Measurements from ENCODE around the gene STX1A.

The STX1A gene

GRCh38 chr7:73696372-73696771 lies 23.1 kb downstream of the STX1A start:
- no peak overlapping the region for H3K4me3 ChIP-seq (ENCODE audit: low read length)
- H3K9me3 ChIP-seq (replicated peaks; ENCODE audit: low read length) = no peaks in the 10 kb centered on the region
- no peak overlapping the region for H3K9ac ChIP-seq (ENCODE audit: low read depth, low read length)
- H3K27me3 ChIP-seq (ENCODE audit: control insufficient read depth, insufficient read depth, low read length) = no peaks in the 10 kb centered on the region
- H3K36me3 ChIP-seq (ENCODE audit: insufficient read depth, low read length) = peaks cover 84% of the 10 kb centered on the region
- no peak overlapping the region for H3K4me2 ChIP-seq (ENCODE audit: low read length)
- no peaks in the 10 kb centered on the region for H3K4me1 ChIP-seq (ENCODE audit: control insufficient read depth, insufficient read depth, low read length)

GRCh38 chr7:73690646-73691045 lies 28.8 kb downstream of the STX1A start:
- Histone ChIP-seq H3K27me3 (ENCODE audit: control insufficient read depth, insufficient read depth, low read length) (no peaks in the 10 kb centered on the region), H3K4me2 (ENCODE audit: low read length) (no peak overlapping the region), H3K36me3 (ENCODE audit: insufficient read depth, low read length) (peaks cover 66% of the 10 kb centered on the region), H3K4me1 (ENCODE audit: control insufficient read depth, insufficient read depth, low read length) (no peaks in the 10 kb centered on the region), H3K9me3 (replicated peaks; ENCODE audit: low read length) (no peaks in the 10 kb centered on the region), H3K4me3 (ENCODE audit: low read length) (no peak overlapping the region), H3K9ac (ENCODE audit: low read depth, low read length) (no peak overlapping the region)

- H3K4me2 ChIP-seq (ENCODE audit: low read length) = no peak overlapping the region
Observed at GRCh38 chr7:73688288-73688687, 31.2 kb downstream of the STX1A start.

GRCh38 chr7:73685311-73685710 lies 34.2 kb downstream of the STX1A start:
- no peak overlapping the region for H3K4me2 ChIP-seq (ENCODE audit: low read length)
- H3K9ac ChIP-seq (ENCODE audit: low read depth, low read length) = no peak overlapping the region
- peaks cover 22% of the 10 kb centered on the region for H3K4me1 ChIP-seq (ENCODE audit: control insufficient read depth, insufficient read depth, low read length)
- no peaks in the 10 kb centered on the region for H3K27me3 ChIP-seq (ENCODE audit: control insufficient read depth, insufficient read depth, low read length)
- H3K36me3 ChIP-seq (ENCODE audit: insufficient read depth, low read length) = peaks cover 23% of the 10 kb centered on the region
- H3K4me3 ChIP-seq (ENCODE audit: low read length) = no peak overlapping the region
- H3K9me3 ChIP-seq (replicated peaks; ENCODE audit: low read length) = no peaks in the 10 kb centered on the region

More at GRCh38 chr7:73688288-73688687, 31.2 kb downstream of the STX1A start:
- no peak overlapping the region for H3K4me3 ChIP-seq (ENCODE audit: low read length)
- H3K9me3 ChIP-seq (replicated peaks; ENCODE audit: low read length) = no peaks in the 10 kb centered on the region
- no peaks in the 10 kb centered on the region for H3K4me1 ChIP-seq (ENCODE audit: control insufficient read depth, insufficient read depth, low read length)
- no peaks in the 10 kb centered on the region for H3K27me3 ChIP-seq (ENCODE audit: control insufficient read depth, insufficient read depth, low read length)
- H3K9ac ChIP-seq (ENCODE audit: low read depth, low read length) = no peak overlapping the region
- peaks cover 48% of the 10 kb centered on the region for H3K36me3 ChIP-seq (ENCODE audit: insufficient read depth, low read length)

GRCh38 chr7:73683788-73684693 lies 35.4 kb downstream of the STX1A start:
- peaks cover 22% of the 10 kb centered on the region for H3K4me1 ChIP-seq (ENCODE audit: control insufficient read depth, insufficient read depth, low read length)
- peaks cover 23% of the 10 kb centered on the region for H3K36me3 ChIP-seq (ENCODE audit: insufficient read depth, low read length)
- no peaks in the 10 kb centered on the region for H3K9me3 ChIP-seq (replicated peaks; ENCODE audit: low read length)
- no peaks in the 10 kb centered on the region for H3K27me3 ChIP-seq (ENCODE audit: control insufficient read depth, insufficient read depth, low read length)
- peak overlapping the region; percentile 93 for H3K9ac ChIP-seq (ENCODE audit: low read depth, low read length)
- H3K4me2 ChIP-seq (ENCODE audit: low read length) = peak overlapping the region; percentile 92
- peak overlapping the region; percentile 98 for H3K4me3 ChIP-seq (ENCODE audit: low read length)

- Histone ChIP-seq H3K9ac (ENCODE audit: low read depth, low read length) (peak within 1 kb of the TSS; percentile 93), H3K4me2 (ENCODE audit: low read length) (peak within 1 kb of the TSS; percentile 97), H3K36me3 (ENCODE audit: insufficient read depth, low read length) (peaks cover 17% of the 10 kb centered on the region), H3K4me3 (ENCODE audit: low read length) (peak within 1 kb of the TSS; percentile 98), H3K4me1 (ENCODE audit: control insufficient read depth, insufficient read depth, low read length) (peaks cover 22% of the 10 kb centered on the region), H3K27me3 (ENCODE audit: control insufficient read depth, insufficient read depth, low read length) (no peaks in the 10 kb centered on the region), H3K9me3 (replicated peaks; ENCODE audit: low read length) (no peaks in the 10 kb centered on the region)
Observed at GRCh38 chr7:73683056-73683787, 36.2 kb downstream of the STX1A start, which contains the start of the genes BUD23 and DNAJC30. BUD23 (plus strand) TSS chr7:73683597; CDS start chr7:73683626, 29 bp downstream. DNAJC30 (minus strand) TSS chr7:73683453; CDS start chr7:73683423, 30 bp downstream.

- Histone ChIP-seq H3K27me3 (ENCODE audit: control insufficient read depth, insufficient read depth, low read length) (no peaks in the 10 kb centered on the region), H3K4me1 (ENCODE audit: control insufficient read depth, insufficient read depth, low read length) (peaks cover 22% of the 10 kb centered on the region), H3K4me3 (ENCODE audit: low read length) (peak overlapping the region; percentile 98), H3K4me2 (ENCODE audit: low read length) (peak overlapping the region; percentile 97), H3K9me3 (replicated peaks; ENCODE audit: low read length) (no peaks in the 10 kb centered on the region), H3K36me3 (ENCODE audit: insufficient read depth, low read length) (peaks cover 20% of the 10 kb centered on the region), H3K9ac (ENCODE audit: low read depth, low read length) (peak overlapping the region; percentile 93)
Observed at GRCh38 chr7:73682745-73683055, 36.8 kb downstream of the STX1A start.

- Histone ChIP-seq H3K36me3 (ENCODE audit: insufficient read depth, low read length) (peaks cover 7% of the 10 kb centered on the region), H3K4me3 (ENCODE audit: low read length) (peak overlapping the region; percentile 13)
Observed at GRCh38 chr7:73681031-73681430, 38.4 kb downstream of the STX1A start.

GRCh38 chr7:73680501-73680900 lies 39.0 kb downstream of the STX1A start:
- no peaks in the 10 kb centered on the region for H3K27me3 ChIP-seq (ENCODE audit: control insufficient read depth, insufficient read depth, low read length)
- H3K9ac ChIP-seq (ENCODE audit: low read depth, low read length) = no peak overlapping the region
- peaks cover 7% of the 10 kb centered on the region for H3K36me3 ChIP-seq (ENCODE audit: insufficient read depth, low read length)
- H3K9me3 ChIP-seq (replicated peaks; ENCODE audit: low read length) = no peaks in the 10 kb centered on the region
- no peak overlapping the region for H3K4me3 ChIP-seq (ENCODE audit: low read length)
- H3K4me2 ChIP-seq (ENCODE audit: low read length) = peak overlapping the region; percentile 97
- peaks cover 22% of the 10 kb centered on the region for H3K4me1 ChIP-seq (ENCODE audit: control insufficient read depth, insufficient read depth, low read length)

More at GRCh38 chr7:73681031-73681430, 38.4 kb downstream of the STX1A start:
- Histone ChIP-seq H3K4me2 (ENCODE audit: low read length) (peak overlapping the region; percentile 97), H3K9ac (ENCODE audit: low read depth, low read length) (no peak overlapping the region), H3K27me3 (ENCODE audit: control insufficient read depth, insufficient read depth, low read length) (no peaks in the 10 kb centered on the region), H3K9me3 (replicated peaks; ENCODE audit: low read length) (no peaks in the 10 kb centered on the region), H3K4me1 (ENCODE audit: control insufficient read depth, insufficient read depth, low read length) (peaks cover 22% of the 10 kb centered on the region)

GRCh38 chr7:73679709-73680108 lies 39.8 kb downstream of the STX1A start:
- Histone ChIP-seq H3K4me3 (ENCODE audit: low read length) (no peak overlapping the region), H3K4me1 (ENCODE audit: control insufficient read depth, insufficient read depth, low read length) (peaks cover 22% of the 10 kb centered on the region), H3K9me3 (replicated peaks; ENCODE audit: low read length) (no peaks in the 10 kb centered on the region), H3K36me3 (ENCODE audit: insufficient read depth, low read length) (peaks cover 7% of the 10 kb centered on the region), H3K4me2 (ENCODE audit: low read length) (peak overlapping the region; percentile 1), H3K27me3 (ENCODE audit: control insufficient read depth, insufficient read depth, low read length) (no peaks in the 10 kb centered on the region), H3K9ac (ENCODE audit: low read depth, low read length) (no peak overlapping the region)

GRCh38 chr7:73678862-73679261 lies 40.6 kb downstream of the STX1A start:
- Histone ChIP-seq H3K9ac (ENCODE audit: low read depth, low read length) (no peak overlapping the region), H3K4me3 (ENCODE audit: low read length) (no peak overlapping the region), H3K36me3 (ENCODE audit: insufficient read depth, low read length) (peaks cover 7% of the 10 kb centered on the region), H3K4me2 (ENCODE audit: low read length) (no peak overlapping the region), H3K9me3 (replicated peaks; ENCODE audit: low read length) (no peaks in the 10 kb centered on the region), H3K27me3 (ENCODE audit: control insufficient read depth, insufficient read depth, low read length) (no peaks in the 10 kb centered on the region), H3K4me1 (ENCODE audit: control insufficient read depth, insufficient read depth, low read length) (peaks cover 22% of the 10 kb centered on the region)
